SU-DHL-6 (cell line): ENCODE data around the gene AP3B2.

Experiments used
- EZH2phosphoT487 ChIP-seq: fragments of 200-600 bp; sonication (generic), shearing (Covaris generic); conservative IDR thresholded peaks from 2 replicates; pipeline ENCODE4 v1.6.1; 2018; ENCODE audit warnings: mild to moderate bottlenecking, antibody characterized with exemption, low read length, moderate library complexity, mixed read lengths
- TF ChIP-seq, protein P1 (sequence below): fragments of 200-600 bp; sonication (generic); IDR thresholded peaks from one replicate; pipeline ENCODE4 v1.5.1; 2017; ENCODE audit warnings: antibody characterized with exemption, mild to moderate bottlenecking, low read length, moderate library complexity; ENCODE audit not compliant: insufficient read depth, poor library complexity, severe bottlenecking

DNA sequence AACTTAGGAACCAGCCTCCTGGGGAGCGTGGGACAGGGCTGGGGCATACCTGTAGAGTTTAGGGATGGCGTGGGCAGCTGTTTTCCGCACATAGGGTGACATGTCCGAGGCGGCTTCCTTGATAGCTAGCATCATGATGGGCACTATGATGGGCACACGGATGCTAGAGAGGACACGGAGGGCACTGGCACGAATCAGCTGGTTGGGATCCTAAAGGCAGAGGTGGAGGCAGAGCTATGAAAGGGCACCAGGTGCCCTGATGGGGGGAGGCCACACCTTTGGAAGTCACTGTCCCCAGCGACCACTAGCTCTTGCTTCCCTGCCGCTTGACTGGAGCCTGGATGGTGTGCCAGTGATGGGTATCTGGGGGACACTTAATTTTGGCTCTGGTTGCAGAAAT is 28.3 kb downstream of the AP3B2 start:
- TF ChIP-seq, protein P1, sequence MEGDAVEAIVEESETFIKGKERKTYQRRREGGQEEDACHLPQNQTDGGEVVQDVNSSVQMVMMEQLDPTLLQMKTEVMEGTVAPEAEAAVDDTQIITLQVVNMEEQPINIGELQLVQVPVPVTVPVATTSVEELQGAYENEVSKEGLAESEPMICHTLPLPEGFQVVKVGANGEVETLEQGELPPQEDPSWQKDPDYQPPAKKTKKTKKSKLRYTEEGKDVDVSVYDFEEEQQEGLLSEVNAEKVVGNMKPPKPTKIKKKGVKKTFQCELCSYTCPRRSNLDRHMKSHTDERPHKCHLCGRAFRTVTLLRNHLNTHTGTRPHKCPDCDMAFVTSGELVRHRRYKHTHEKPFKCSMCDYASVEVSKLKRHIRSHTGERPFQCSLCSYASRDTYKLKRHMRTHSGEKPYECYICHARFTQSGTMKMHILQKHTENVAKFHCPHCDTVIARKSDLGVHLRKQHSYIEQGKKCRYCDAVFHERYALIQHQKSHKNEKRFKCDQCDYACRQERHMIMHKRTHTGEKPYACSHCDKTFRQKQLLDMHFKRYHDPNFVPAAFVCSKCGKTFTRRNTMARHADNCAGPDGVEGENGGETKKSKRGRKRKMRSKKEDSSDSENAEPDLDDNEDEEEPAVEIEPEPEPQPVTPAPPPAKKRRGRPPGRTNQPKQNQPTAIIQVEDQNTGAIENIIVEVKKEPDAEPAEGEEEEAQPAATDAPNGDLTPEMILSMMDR, result no peak
- no peak for TF ChIP-seq EZH2phosphoT487
